CD4-positive, alpha-beta T cell treated with Interleukin-15 for 4 hours (primary cell): ENCODE measurements around the gene HIKESHI.
A peak's percentile ranks its signal among the peaks of the same experiment; 100 is the strongest.

Experiments used
- DNase-seq: peaks from one replicate; pipeline ENCODE4 v3.0.0-alpha.2; 2020; ENCODE audit warnings: low spot score

Gene HIKESHI, protein sequence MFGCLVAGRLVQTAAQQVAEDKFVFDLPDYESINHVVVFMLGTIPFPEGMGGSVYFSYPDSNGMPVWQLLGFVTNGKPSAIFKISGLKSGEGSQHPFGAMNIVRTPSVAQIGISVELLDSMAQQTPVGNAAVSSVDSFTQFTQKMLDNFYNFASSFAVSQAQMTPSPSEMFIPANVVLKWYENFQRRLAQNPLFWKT

DNA sequence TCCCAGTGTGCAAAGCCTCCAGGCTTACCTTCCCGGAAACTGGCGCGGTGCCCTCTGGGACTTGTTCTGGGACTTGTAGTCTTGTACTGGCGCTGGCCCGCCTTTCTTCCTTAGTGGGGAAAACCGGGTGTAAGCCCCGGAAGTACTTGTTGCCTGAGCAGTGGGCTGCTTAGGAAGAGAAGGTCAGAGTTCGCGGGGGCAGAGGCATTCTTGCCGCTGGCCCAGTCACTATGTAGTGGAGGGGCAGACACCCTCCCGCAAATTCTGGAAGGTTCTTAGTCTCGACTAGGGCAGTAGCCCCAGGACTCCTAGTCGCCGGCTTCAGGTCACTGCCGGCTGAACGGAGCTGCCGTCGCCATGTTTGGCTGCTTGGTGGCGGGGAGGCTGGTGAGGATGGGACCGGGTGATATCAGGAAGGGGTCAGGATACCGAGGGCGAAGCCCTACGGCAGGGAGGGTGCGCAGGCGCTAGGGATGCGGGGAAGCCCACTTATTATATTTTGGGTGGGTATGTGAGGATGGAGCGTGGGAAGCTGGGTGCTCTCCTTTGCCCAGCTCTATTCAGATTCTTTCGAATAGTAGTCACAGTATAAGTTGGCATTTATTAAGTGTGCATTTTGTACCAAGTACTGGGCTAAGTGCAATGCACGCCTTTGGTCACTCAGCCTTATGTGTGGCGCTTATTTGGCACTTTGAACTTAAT is at the start of gene HIKESHI:
Gene HIKESHI (plus strand): TSS at position 149 of the 702 bp plus-strand sequence. CDS start 209 bp downstream, at position 358.
- peak; percentile 91 for DNase-seq

DNA sequence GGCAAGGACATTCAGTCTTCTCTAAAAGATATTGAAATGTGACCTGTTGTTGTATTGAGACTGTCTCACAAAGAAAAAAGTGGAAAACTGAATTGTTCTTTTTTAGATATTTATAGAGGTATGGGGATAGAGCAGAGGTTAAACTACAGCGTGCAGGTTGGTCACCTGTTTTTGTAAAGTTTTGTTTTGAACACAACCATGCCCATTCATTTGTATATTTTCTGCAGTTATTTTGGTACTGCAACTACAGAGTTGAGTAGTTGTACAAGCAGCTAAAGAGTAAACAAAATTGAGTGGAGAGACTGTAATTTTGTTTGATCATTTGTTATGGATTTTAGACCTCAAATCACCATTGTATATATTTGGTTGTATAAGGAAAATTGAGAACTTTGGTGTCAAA is 46.1 kb upstream of the HIKESHI start:
- no peak for DNase-seq

GRCh38 chr11:86256608-86257007 is 45.4 kb upstream of the HIKESHI start:
- DNase-seq: no peak

DNA sequence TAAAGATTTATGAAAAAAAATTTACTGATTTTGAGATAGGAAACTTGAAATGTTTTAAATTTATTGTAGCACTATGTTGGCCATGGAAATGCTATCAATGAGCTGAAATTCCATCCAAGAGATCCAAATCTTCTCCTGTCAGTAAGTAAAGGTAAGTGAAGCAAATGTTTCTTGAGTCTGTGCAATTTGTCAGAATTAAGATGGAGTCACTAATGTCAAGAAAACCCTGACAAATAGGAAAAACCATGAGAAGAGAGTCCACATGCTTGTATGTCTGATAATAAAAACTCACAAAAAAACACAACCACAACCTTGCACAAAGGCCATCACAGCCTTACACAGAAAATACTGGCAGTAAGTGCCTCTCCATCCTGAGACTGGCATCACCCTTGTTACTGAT is 44.6 kb upstream of the HIKESHI start:
- DNase-seq: no peak

- no peak for DNase-seq
These were observed 42.3 kb upstream of the HIKESHI start for GRCh38 chr11:86259730-86260129.

DNA sequence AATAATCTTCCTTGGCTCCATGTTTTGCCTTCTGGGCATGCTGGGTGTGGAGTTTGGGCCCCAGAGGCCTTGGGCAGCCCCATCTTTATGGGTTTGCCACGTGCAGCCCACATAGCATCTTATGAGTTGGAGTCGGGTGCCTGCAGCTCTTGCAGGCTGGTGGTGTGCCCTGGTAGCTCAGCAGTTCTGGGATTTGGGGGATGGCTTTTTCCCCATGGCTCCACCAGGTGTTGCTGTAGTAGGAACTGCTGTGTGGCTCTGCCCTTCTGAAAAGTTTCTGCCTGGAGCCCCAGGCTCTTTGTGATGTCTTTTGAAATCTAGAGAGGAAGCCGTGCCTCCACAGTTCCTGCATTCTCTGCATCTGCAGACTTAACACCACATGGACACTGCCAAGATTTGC is 40.7 kb upstream of the HIKESHI start:
- DNase-seq: no peak

- DNase-seq: no peak
These were observed 39.7 kb upstream of the HIKESHI start for GRCh38 chr11:86262387-86262786.

GRCh38 chr11:86264649-86265048 is 37.4 kb upstream of the HIKESHI start:
- no peak for DNase-seq

GRCh38 chr11:86265194-86265593 is 36.8 kb upstream of the HIKESHI start:
- no peak for DNase-seq

- DNase-seq: no peak
These were observed 32.4 kb upstream of the HIKESHI start for GRCh38 chr11:86269645-86270044.

GRCh38 chr11:86274503-86274902 is 27.5 kb upstream of the HIKESHI start:
- no peak for DNase-seq

- DNase-seq: no peak
These were observed 27.0 kb upstream of the HIKESHI start for GRCh38 chr11:86274999-86275398.

GRCh38 chr11:86275493-86276370 is 26.3 kb upstream of the HIKESHI start:
- no peak for DNase-seq

DNA sequence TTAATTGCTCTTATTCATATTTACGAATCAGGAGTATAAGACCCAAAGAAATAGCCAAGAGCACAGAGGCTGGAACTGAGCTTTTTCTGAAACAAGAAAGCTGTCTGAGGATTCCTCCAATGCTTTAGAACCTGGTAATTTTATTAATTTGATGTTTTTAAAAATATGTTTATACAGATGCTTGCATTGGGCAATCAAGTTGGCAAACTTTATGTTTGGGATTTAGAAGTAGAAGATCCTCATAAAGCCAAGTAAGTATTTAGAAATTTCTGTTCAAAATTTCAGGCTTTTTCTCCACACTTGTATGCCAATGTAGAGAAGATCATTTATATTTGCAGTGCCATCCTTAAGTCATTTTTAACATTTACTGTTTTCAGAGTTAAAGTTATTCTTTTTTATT is 24.3 kb upstream of the HIKESHI start:
- no peak for DNase-seq

DNA sequence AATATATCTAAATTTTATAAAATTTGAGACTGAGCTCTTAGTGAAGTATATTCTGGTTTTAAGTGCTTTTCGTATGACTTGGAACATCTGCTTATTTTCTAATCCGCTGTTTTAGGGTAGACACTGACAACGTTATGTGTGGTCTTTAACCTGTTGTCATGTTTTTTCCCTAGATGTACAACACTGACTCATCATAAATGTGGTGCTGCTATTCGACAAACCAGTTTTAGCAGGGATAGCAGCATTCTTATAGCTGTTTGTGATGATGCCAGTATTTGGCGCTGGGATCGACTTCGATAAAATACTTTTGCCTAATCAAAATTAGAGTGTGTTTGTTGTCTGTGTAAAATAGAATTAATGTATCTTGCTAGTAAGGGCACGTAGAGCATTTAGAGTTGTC is 23.8 kb upstream of the HIKESHI start:
- DNase-seq: no peak

- no peak for DNase-seq
These were observed 22.3 kb upstream of the HIKESHI start for GRCh38 chr11:86279747-86280146.

DNA sequence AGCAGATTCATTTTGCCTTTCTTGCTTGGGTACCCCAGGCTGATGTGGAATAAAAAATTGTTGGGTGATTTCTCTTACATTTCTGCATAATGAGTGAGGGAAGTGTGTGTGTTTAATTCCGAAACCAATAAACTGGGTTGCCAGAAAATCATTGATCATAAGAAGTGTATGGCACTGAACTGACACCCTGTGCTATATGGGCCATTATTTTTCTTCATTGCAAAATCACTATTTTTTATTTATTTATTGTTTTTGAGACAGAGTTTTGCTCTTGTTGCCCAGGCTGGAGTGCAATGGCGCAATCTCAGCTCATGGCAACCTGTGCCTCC is 14.6 kb upstream of the HIKESHI start:
- DNase-seq: no peak

DNA sequence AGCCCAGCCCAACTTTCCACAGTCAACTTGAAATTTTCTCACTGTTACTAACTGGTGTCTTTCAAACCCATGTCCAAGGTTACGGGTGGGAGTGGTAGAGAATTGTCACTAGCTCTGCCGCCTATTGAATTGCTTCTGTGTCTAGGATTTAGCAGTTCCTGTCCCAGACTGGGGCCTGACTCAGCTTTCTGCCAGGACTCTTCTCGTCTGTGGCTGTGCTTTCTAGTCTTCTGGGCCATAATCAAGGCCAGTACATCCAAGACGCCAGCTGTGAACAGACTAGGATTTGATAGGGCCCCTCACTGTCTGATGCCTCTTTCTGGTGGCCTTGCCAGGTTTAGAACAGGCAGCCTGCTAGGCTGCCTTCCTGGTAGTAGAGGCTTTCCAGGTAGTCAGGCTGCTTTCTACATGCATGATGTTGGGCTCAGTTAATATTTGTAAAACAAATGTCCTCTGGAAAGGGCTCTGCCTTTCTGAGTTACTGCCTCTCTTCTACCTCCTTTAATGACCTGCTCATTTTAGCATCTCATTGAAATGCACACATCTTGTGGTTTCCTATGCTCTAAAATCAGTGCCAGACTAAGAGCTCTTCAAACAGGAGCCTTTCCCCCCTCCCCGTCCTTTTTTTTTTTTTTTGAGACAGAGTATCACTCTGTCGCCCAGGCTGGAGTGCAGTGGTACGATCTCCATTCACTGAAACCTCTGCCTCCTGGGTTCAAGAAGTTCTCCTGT is 13.1 kb upstream of the HIKESHI start:
- DNase-seq: no peak

- peak; percentile 12 for DNase-seq
These were observed 12.3 kb upstream of the HIKESHI start for GRCh38 chr11:86289508-86290280.

GRCh38 chr11:86291466-86292262 is 10.4 kb upstream of the HIKESHI start:
- DNase-seq: peak; percentile 81
